Measurements from ENCODE around the gene RACK1. TPM values are rescaled to one million over a fixed set of nuclear protein-coding genes. Genes with fewer than 3 reads are reported as not detected.

The RACK1 gene
- total RNA-seq, 1 donor from 2014 or later = 2,172 TPM

DNA sequence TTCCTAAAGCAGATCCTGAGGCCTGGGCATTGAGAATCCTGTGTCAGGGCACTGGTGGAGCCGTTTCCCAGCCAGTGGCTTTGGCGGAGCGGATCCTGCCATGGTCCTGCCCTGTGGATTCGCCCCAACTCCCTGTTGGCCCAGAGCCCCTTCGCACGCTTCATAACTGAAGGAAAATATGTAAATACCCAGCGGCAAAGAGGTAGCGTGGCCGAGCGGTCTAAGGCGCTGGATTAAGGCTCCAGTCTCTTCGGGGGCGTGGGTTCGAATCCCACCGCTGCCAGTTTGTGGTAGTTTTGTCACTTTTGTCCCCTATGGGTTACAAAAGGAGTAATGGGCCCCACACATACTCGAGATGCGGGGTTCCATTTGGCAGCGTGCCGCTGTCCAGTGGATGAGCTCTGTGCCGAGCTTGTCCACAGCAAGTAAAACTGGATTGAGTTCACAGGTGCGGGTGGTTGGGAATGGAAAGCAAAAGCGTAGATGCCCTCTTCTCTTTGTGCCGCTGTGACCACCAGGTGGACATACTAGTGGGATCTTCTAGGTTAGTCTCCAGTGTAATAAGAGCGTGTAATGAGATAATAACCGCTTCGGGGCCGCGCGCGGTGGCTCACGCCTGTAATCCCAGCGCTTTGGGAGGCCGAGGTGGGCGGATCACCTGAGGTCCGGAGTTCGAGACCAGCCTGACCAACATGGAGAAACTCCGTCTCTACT, 56.0 kb downstream of the RACK1 start:
- H3K4me1 Mint-ChIP-seq = peaks cover 49% of the 10 kb centered on the region
- peak overlapping the region; percentile 95 for H3K27ac Mint-ChIP-seq
- H3K4me3 Mint-ChIP-seq = peak overlapping the region; percentile 92
- DNase-seq = peak; percentile 83
- intact Hi-C loops (cut with micrococcal nuclease) = loop anchor here (1.0 to 10.0 kb wide), 3 partner anchors 15 to 383 kb away; partner anchors contain the start of genes MGAT1 and TRIM52
- H3K36me3 Mint-ChIP-seq (ENCODE audit: low read depth) = peaks cover 9% of the 10 kb centered on the region
- peaks cover 10% of the 10 kb centered on the region for H3K27me3 Mint-ChIP-seq
- no peaks in the 10 kb centered on the region for H3K9me3 Mint-ChIP-seq

GRCh38 chr5:181186986-181187499, 56.7 kb downstream of the RACK1 start:
- H3K36me3 Mint-ChIP-seq (ENCODE audit: low read depth) = peaks cover 9% of the 10 kb centered on the region
- intact Hi-C loops (cut with micrococcal nuclease) = loop anchor here (10.0 kb wide), 1 partner anchor 382 kb away; the partner anchor contains the start of gene MGAT1
- peaks cover 48% of the 10 kb centered on the region for H3K4me1 Mint-ChIP-seq
- no peak overlapping the region for H3K27ac Mint-ChIP-seq
- H3K9me3 Mint-ChIP-seq = no peaks in the 10 kb centered on the region
- peaks cover 10% of the 10 kb centered on the region for H3K27me3 Mint-ChIP-seq
- peak; percentile 66 for DNase-seq
- no peak overlapping the region for H3K4me3 Mint-ChIP-seq

Other genes starting within 250 kb of the RACK1 start
- gene BTNL9, start 203.6 kb downstream of the RACK1 start, total RNA-seq = 0.23 TPM in 1 of 2 replicates, not detected in the other
- gene OR2V1, start 112.7 kb downstream of the RACK1 start, total RNA-seq = not detected in 2 replicates
- not detected in 2 replicates for gene OR2V2, start 96.3 kb downstream of the RACK1 start, total RNA-seq
- gene TRIM7, start 38.7 kb downstream of the RACK1 start, total RNA-seq = 2.7 TPM in 2 replicates
- gene TRIM41, start 20.6 kb downstream of the RACK1 start, total RNA-seq = 31.6 and 35.2 TPM in 2 replicates
- gene TRIM52, start 17.2 kb upstream of the RACK1 start, total RNA-seq = 15.7 and 16.8 TPM in 2 replicates
- gene OR4F3, start 123.4 kb upstream of the RACK1 start, total RNA-seq = not detected in 2 replicates